ENCODE results near the gene PNMT. TPM values are rescaled to one million over a fixed set of nuclear protein-coding genes. Genes with fewer than 3 reads are reported as not detected.

The PNMT gene
- total RNA-seq, result under 1 TPM in 1 of 2 donors, not detected in 1; 0.64 TPM

- H3K36me3 Mint-ChIP-seq, result no peaks in the 10 kb centered on the region
- peak within 1 kb of the TSS in 1 of 2 donors; percentile 50 for H3K27ac Mint-ChIP-seq
- peak; percentile 67 to 76 for ATAC-seq
- H3K9me3 Mint-ChIP-seq, result no peaks in the 10 kb centered on the region
- DNase-seq (ENCODE audit: low spot score in 2 of 2), result peak in 1 of 2 donors; percentile 80
Observed at GRCh38 chr17:39667945-39668924, at the start of gene PNMT. TSS of gene PNMT (plus strand) at chr17:39668453. CDS start at chr17:39668476, 23 bp downstream.

GRCh38 chr17:39618956-39619785 lies 49.1 kb upstream of the PNMT start:
- H3K27ac Mint-ChIP-seq, result no peak overlapping the region
- no peak for ATAC-seq

GRCh38 chr17:39619786-39620101 lies 48.5 kb upstream of the PNMT start:
- H3K27ac Mint-ChIP-seq, result no peak overlapping the region
- H3K9me3 Mint-ChIP-seq, result no peaks in the 10 kb centered on the region
- DNase-seq (ENCODE audit: low spot score in 2 of 2) (no peak), ATAC-seq (no peak)
- H3K36me3 Mint-ChIP-seq, result no peaks in the 10 kb centered on the region

More at GRCh38 chr17:39618956-39619785, 49.1 kb upstream of the PNMT start:
- Mint-ChIP-seq H3K9me3 (no peaks in the 10 kb centered on the region), H3K36me3 (no peaks in the 10 kb centered on the region)
- no peak for DNase-seq (ENCODE audit: low spot score in 2 of 2)

- DNase-seq (ENCODE audit: low spot score in 2 of 2) (peak; percentile 89 to 98), ATAC-seq (peak; percentile 63 to 69)
- Mint-ChIP-seq H3K9me3 (no peaks in the 10 kb centered on the region), H3K27ac (peak overlapping the region; percentile 38 to 79), H3K36me3 (no peaks in the 10 kb centered on the region)
Observed at GRCh38 chr17:39621523-39622379, 46.5 kb upstream of the PNMT start.

GRCh38 chr17:39622380-39623006 lies 45.8 kb upstream of the PNMT start:
- peak; percentile 38 to 62 for DNase-seq (ENCODE audit: low spot score in 2 of 2)
- H3K27ac Mint-ChIP-seq, result peak overlapping the region; percentile 38 to 79
- H3K36me3 Mint-ChIP-seq, result no peaks in the 10 kb centered on the region

GRCh38 chr17:39623356-39623950 lies 44.8 kb upstream of the PNMT start:
- no peak overlapping the region for H3K27ac Mint-ChIP-seq
- H3K9me3 Mint-ChIP-seq, result no peaks in the 10 kb centered on the region
- DNase-seq (ENCODE audit: low spot score in 2 of 2), result peak; percentile 85 to 95
- H3K36me3 Mint-ChIP-seq, result no peaks in the 10 kb centered on the region
- ATAC-seq, result peak; percentile 52 to 65

More at GRCh38 chr17:39622380-39623006, 45.8 kb upstream of the PNMT start:
- peak; percentile 76 to 85 for ATAC-seq
- H3K9me3 Mint-ChIP-seq, result no peaks in the 10 kb centered on the region

- H3K27ac Mint-ChIP-seq, result no peak overlapping the region
- H3K36me3 Mint-ChIP-seq, result no peaks in the 10 kb centered on the region
- DNase-seq (ENCODE audit: low spot score in 2 of 2) (no peak), ATAC-seq (no peak)
- no peaks in the 10 kb centered on the region for H3K9me3 Mint-ChIP-seq
Observed at GRCh38 chr17:39624313-39624712, 43.9 kb upstream of the PNMT start.

- no peak overlapping the region for H3K27ac Mint-ChIP-seq
- no peaks in the 10 kb centered on the region for H3K9me3 Mint-ChIP-seq
- ATAC-seq, result no peak
- DNase-seq (ENCODE audit: low spot score in 2 of 2), result no peak
- H3K36me3 Mint-ChIP-seq, result no peaks in the 10 kb centered on the region
Observed at GRCh38 chr17:39625198-39625785, 43.0 kb upstream of the PNMT start.

GRCh38 chr17:39626171-39627046 lies 41.8 kb upstream of the PNMT start, which contains the start of gene PPP1R1B:
TSS of gene PPP1R1B (plus strand) at chr17:39626952. CDS start at chr17:39627393, 441 bp downstream.
- ATAC-seq, result no peak
- DNase-seq (ENCODE audit: low spot score in 2 of 2), result no peak
- no peaks in the 10 kb centered on the region for H3K36me3 Mint-ChIP-seq
- no peak within 1 kb of the TSS for H3K27ac Mint-ChIP-seq
- no peaks in the 10 kb centered on the region for H3K9me3 Mint-ChIP-seq

- H3K9me3 Mint-ChIP-seq, result no peaks in the 10 kb centered on the region
- ATAC-seq (no peak), DNase-seq (ENCODE audit: low spot score in 2 of 2) (no peak)
- H3K27ac Mint-ChIP-seq, result no peak overlapping the region
- no peaks in the 10 kb centered on the region for H3K36me3 Mint-ChIP-seq
Observed at GRCh38 chr17:39627047-39627711, 41.1 kb upstream of the PNMT start.

- no peaks in the 10 kb centered on the region for H3K36me3 Mint-ChIP-seq
Observed at GRCh38 chr17:39627712-39628516, 40.3 kb upstream of the PNMT start.

GRCh38 chr17:39628655-39629493 lies 39.4 kb upstream of the PNMT start:
- no peak for ATAC-seq
- DNase-seq (ENCODE audit: low spot score in 2 of 2), result no peak
- Mint-ChIP-seq H3K9me3 (no peaks in the 10 kb centered on the region), H3K27ac (no peak overlapping the region), H3K36me3 (no peaks in the 10 kb centered on the region)

More at GRCh38 chr17:39627712-39628516, 40.3 kb upstream of the PNMT start:
- no peaks in the 10 kb centered on the region for H3K9me3 Mint-ChIP-seq
- DNase-seq (ENCODE audit: low spot score in 2 of 2) (no peak), ATAC-seq (no peak)
- no peak overlapping the region for H3K27ac Mint-ChIP-seq

Data from activated naive CD4-positive, alpha-beta T cell treated with anti-CD3 and anti-CD28 coated beads, Interleukin-2, amount 50 U/mL, for 72 hours (primary cell).